NCI-H82 (cell line): ENCODE measurements around the gene SVIL.

Experiments
- DNase-seq: peaks from one replicate; lab custom pipeline; 2025; lab: John Stamatoyannopoulos, UW

Gene SVIL

DNA sequence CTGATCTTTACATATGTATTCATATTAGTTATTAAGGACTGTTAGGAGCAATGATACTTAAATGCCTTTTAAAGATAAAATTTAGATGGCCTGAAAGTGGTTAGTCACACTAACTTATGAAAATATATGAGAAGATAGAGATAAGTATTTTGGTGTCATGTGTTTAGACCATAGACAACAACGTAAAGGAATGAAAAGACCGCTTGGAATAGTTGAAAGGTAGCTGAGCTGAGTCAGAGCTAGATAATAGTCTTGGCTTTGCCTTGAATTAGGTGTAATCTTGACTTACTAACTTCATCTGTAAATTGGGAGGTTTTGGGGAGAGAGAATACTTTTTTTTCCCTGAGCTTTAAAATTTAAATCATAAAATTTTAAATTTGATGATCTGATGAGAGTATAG, 218.9 kb downstream of the SVIL start:
- DNase-seq, result no peak

DNA sequence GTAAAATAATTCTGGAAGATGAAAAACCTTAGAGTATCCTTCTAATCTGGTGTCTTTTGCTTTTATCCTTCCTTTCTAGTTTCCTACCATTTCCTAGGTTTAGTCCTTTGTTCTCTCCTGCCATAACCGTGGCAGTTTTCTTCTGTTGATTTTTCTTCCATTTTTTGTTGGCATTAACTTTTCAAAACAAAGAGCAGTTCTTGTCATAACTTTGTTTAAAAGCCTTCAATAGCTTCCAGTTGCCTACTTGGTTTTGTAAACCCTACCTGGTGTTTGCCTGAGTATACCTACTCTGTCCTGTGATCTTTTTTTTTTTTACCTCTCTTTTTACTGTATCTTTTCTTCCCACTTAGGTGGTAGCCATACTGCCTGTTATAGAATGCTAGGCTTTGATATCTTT, 220.3 kb downstream of the SVIL start:
- no peak for DNase-seq

- peak; percentile 66 for DNase-seq
Observed at GRCh38 chr10:29412485-29412884, 222.3 kb downstream of the SVIL start.

- peak; percentile 21 for DNase-seq
Observed at GRCh38 chr10:29411666-29412315, 223.0 kb downstream of the SVIL start.

DNA sequence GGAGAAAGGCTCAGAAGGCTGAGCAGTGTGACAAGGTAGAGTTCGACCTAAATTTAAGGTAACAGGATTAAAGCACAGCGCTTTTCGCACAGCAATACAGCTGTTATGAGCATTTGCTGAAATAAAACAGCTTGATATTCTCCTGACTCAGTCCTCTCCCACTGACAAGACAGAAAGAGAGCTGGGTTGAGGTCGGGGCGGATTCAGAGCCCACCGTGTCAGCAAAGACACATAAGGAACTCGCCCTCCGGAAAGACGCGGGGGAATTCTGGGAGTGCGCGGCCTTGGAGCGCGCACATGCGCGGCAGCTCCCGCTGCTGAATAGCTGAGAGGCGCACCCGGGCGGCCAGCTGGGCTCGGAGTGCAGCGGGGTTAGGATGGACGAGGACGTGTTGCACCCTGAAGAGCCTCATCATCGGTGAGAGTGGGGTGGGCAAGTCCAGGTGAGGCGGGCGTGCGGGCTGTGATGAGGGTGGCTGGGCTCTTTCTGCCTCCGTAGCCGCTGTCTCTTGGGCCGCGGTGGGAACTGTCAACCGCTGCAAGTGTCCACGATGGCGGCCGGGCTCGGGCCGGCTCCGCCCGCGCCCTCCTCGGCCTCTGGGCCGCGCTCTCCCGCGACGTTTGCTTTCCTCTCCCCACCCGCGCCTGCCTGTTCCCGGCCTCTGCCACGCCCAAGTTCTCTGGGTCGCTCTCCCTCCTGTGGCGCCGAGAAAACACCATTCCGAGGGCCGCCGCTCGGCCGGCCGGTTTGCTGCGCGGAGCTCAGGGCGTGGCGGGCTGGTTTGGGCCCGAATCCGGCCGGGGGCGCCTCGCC, 225.3 kb downstream of the SVIL start:
- DNase-seq, result peak; percentile 84

DNA sequence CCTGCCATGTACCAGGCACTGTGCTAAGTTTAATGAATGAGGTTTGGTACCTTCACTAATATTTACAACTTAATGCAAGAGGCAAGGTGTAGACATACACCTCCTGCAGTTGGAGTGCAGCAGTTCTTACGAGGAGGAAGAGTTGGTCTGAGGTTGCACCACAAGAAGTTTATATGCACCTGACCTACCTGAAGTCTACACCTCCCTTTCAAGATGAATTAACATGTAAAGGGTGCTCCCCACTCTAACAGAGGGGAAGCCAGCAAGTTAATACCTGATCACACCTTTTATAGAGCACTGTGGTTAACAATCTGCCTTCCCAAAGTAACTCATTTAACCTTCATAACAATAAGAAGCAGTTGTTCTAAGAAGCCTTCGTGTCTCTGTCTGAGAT, 225.9 kb downstream of the SVIL start:
- no peak for DNase-seq
